Fibroblast of skin of back (primary cell): ENCODE measurements around the gene CFH.
"Not testable (repeated sequence)": the region's sequence is repeated elsewhere in the genome, so short reads cannot be mapped to it uniquely, and the experiment has no call there.

Source experiments
- DNase-seq: peaks from one replicate; pipeline ENCODE4 v3.0.0-alpha.2; 2013

Gene CFH

DNA sequence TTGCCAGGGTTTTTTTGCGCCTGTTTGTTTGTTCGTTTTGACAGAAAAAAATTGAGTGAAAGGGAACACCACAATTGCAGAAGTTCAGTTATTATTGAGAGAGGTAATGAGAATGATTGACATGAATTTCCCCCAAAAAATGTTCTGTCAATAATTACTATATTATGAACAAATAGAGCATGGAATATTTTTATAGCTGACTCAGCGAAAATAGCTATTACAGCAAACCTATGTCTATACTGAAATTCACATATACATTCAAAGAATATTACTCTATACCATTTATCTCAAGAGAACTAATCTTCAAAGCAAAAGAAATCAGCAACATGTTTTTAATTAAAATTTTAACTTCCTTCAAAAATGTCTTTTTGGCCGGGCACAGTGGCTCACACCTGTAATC lies 118.0 kb downstream of the CFH start:
- DNase-seq = not testable (repeated sequence)

DNA sequence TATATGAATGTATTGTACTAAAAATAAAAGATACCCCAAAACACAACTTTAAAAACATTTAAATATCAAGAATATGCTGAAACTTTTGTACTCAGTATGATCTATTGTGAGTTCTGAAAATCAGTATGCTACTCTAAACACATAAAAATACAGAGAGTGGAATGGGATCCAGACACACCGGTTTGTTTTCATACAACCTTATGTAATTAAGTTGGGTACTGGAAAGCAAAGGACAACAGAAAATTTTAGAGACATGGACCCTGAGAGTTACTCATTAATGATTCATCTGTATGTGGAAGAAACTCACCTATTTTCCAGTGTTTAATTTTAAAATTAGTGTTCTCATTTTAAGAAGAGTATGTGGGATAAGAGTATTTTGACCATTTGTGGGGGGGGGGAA lies 121.9 kb downstream of the CFH start:
- DNase-seq = no peak

DNA sequence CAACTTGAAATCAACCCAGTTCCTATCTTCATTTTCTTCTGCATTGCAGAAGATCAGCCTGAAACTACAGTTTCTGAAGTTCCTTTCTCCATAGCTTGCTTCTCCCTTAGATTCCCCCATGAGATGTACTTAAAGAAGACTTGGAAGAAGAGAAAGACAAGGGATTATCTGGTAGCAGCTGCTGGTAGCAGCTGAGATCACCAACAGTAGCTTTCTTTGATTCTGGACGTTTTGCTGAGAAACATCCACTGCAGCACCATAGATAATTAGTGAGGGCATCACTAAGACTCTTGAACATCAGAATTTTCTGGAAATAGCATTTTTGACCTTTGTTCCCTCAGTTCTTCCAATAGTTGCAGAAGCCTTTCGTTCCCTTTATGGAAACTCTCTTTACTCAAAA lies 122.3 kb downstream of the CFH start:
- no peak for DNase-seq

GRCh38 chr1:196774603-196775002 lies 122.8 kb downstream of the CFH start, which contains the start of gene CFHR3:
TSS of gene CFHR3 (plus strand) at chr1:196774840. CDS start at chr1:196774887, 47 bp downstream.
- no peak for DNase-seq

DNA sequence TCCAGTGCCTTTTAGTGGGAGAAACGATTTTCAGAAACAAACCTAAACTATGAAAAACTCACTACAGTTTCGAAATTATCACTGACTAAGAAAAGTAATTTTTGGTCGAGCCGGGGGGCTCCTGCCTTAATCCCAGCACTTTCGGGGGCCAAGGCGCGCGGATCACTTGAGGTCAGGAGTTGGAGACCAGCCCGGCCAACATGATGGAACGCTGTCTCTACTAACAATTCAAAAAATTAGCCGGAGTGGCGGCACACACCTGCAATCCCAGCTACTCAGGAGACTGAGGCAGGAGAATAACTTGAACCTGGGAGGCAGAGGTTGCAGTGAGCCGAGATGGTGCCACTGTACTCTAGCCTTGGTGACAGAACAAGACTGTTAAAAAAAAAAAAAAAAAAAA lies 125.8 kb downstream of the CFH start:
- DNase-seq = no peak

- DNase-seq = no peak
These were observed 127.2 kb downstream of the CFH start for GRCh38 chr1:196779093-196779492.

DNA sequence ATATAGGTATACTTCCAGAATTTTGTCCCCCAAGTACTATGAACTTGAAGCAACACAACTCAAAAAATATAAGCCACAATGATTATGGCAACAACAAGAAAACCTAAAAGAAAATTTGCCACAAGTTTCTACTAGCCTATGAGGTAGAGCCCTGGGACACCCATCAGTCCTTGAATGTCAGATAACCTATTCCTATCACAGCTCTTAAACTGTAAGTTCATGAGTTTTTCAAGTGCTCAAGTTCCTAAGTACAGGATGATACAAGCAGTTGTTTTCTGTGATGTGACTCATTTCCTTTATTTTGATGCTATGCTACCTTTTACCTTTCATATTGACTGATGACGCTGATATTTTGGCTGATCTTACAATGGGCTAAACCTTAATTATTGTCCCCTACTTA lies 139.4 kb downstream of the CFH start:
- DNase-seq = not testable (repeated sequence)

- DNase-seq = not testable (repeated sequence)
These were observed 142.3 kb downstream of the CFH start for GRCh38 chr1:196794103-196794502.
